Mucosa of rectum (tissue), 2 donors: Measurements from ENCODE around the gene WASF2.
"Not testable (repeated sequence)": the region's sequence is repeated elsewhere in the genome, so short reads cannot be mapped to it uniquely, and the experiment has no call there.

Experiments used
- H3K27ac ChIP-seq, 2 donors: one replicate each; pipeline ENCODE4 v1.7.0; 2013; ENCODE audit warnings: inconsistent platforms in 2 of 2, low read depth in 2 of 2, low read length in 2 of 2
- H3K27me3 ChIP-seq, 2 donors: one replicate each; pipeline ENCODE4 v1.7.0; 2013; ENCODE audit warnings: low read length in 2 of 2; ENCODE audit not compliant: control insufficient read depth in 2 of 2, insufficient read depth in 2 of 2
- H3K36me3 ChIP-seq, 2 donors: one replicate each; pipeline ENCODE4 v1.7.0; 2013; ENCODE audit warnings: low read length in 2 of 2; ENCODE audit not compliant: control insufficient read depth in 2 of 2, insufficient read depth in 2 of 2
- H3K4me1 ChIP-seq, 2 donors: one replicate each; pipeline ENCODE4 v1.7.0; 2013; ENCODE audit warnings: low read length in 2 of 2, mild to moderate bottlenecking in 1 of 2; ENCODE audit not compliant: control insufficient read depth in 2 of 2, insufficient read depth in 2 of 2
- H3K4me3 ChIP-seq, 2 donors: one replicate each; pipeline ENCODE4 v1.7.0; 2013; ENCODE audit warnings: low read length in 2 of 2
- H3K9ac ChIP-seq, 2 donors: one replicate each; pipeline ENCODE4 v1.7.0; 2013; ENCODE audit warnings: low read length in 2 of 2, low read depth in 1 of 2, mild to moderate bottlenecking in 1 of 2
- H3K9me3 ChIP-seq, 2 donors: one replicate each; pipeline ENCODE4 v1.7.0; 2013; ENCODE audit warnings: low read length in 2 of 2; ENCODE audit not compliant: control insufficient read depth in 2 of 2
- donor health status: healthy.
- donor health status: Normal muscosa, but diverticular disease.

The WASF2 gene, protein sequence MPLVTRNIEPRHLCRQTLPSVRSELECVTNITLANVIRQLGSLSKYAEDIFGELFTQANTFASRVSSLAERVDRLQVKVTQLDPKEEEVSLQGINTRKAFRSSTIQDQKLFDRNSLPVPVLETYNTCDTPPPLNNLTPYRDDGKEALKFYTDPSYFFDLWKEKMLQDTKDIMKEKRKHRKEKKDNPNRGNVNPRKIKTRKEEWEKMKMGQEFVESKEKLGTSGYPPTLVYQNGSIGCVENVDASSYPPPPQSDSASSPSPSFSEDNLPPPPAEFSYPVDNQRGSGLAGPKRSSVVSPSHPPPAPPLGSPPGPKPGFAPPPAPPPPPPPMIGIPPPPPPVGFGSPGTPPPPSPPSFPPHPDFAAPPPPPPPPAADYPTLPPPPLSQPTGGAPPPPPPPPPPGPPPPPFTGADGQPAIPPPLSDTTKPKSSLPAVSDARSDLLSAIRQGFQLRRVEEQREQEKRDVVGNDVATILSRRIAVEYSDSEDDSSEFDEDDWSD

DNA sequence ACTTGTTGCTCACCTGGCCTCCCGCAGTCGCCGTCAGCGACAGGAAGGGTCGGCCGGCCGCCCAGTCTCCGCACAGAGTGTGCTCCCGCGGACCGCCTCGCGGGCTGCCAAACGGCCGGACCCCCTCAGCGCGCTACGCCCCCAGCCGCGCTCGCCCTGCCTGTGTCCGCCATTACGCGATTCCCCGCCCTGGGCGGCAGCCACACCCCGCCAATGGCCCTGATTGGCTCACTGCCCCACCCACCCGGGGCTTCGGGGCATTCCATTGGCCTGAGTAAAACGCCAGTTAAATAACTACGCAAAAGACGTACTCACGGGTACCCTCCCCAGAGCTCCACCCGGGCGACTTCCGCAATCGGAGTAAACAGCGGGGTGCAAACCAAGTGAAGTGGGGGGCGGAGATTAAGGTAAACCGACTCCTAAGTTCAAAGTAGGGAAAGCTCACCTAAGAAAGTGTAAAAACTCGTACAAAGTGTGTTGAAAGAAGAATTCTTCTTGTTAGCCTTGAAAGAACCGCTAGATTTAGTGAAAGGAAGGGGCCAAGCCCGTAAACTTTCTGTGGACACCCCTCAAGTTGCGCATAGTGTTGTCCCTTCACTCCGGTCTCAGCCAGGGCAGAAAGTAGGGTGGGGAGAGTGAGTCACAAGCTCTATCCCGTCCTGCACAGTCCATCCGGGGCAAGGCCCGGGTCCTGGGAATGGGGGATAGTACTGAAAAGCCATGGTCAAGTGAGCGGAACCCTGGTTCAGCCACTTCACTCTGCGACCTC, at the start of gene WASF2:
TSS of gene WASF2 (minus strand) at position 195 of the 769 bp plus-strand sequence. CDS start 61,277 bp downstream, outside the sequence.
- Histone ChIP-seq H3K9ac (peak within 1 kb of the TSS; percentile 97 to 98), H3K9me3 (no peaks in the 10 kb centered on the region), H3K4me3 (peak within 1 kb of the TSS; percentile 86 to 98), H3K4me1 (peaks cover 11 to 23% of the 10 kb centered on the region in 2 donors), H3K27ac (peak within 1 kb of the TSS; percentile 99 to 100), H3K27me3 (no peaks in the 10 kb centered on the region), H3K36me3 (no peaks in the 10 kb centered on the region)

DNA sequence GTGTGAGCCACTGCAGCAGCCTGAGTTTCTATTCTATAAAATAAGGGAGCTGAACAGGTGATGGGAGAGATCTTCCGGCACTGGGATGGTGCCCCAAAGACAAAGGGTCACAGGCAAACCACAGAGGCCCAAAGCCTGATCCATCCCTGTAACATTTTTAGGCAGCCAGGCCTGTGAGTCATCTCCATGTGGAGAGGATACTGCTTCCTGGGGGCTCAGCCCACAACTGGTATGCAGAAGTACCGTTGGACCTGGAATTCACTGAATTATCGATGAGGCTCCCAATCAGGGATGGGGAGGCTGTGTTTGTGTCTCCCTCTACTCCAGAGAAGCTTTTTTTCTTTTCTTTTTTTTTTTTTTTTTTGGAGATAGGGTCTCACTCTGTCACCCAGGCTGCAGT, 48.8 kb upstream of the WASF2 start:
- peak overlapping the region in 1 of 2 donors; percentile 32 for H3K9ac ChIP-seq
- H3K4me3 ChIP-seq, result no peak overlapping the region
- peaks cover 3 to 22% of the 10 kb centered on the region in 2 donors for H3K4me1 ChIP-seq
- no peak overlapping the region for H3K27ac ChIP-seq
- H3K27me3 ChIP-seq, result no peaks in the 10 kb centered on the region
- H3K9me3 ChIP-seq, result no peaks in the 10 kb centered on the region
- H3K36me3 ChIP-seq, result no peaks in the 10 kb centered on the region

DNA sequence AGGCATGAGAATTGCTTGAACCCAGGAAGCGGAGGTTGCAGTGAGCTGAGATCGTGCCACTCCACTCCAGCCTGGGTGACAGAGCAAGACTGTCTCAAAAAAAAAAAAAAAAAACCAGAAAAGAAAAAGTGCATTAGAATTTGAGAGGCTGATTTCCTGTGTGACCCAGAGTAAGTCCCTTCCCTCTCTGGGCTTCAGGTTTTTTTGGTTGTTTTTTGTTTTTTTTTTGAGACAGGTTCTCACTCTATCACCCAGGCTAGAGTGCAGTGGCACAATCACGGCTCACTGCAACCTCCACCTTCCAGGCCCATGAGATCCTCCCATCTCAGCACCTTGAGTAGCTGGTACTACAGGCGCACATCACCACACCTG, 48.3 kb upstream of the WASF2 start:
- H3K27ac ChIP-seq, H3K36me3 ChIP-seq, H3K9me3 ChIP-seq, H3K9ac ChIP-seq, H3K4me3 ChIP-seq, H3K27me3 ChIP-seq: not testable (repeated sequence)
- H3K4me1 ChIP-seq, result peaks cover 3 to 21% of the 10 kb centered on the region in 2 donors

DNA sequence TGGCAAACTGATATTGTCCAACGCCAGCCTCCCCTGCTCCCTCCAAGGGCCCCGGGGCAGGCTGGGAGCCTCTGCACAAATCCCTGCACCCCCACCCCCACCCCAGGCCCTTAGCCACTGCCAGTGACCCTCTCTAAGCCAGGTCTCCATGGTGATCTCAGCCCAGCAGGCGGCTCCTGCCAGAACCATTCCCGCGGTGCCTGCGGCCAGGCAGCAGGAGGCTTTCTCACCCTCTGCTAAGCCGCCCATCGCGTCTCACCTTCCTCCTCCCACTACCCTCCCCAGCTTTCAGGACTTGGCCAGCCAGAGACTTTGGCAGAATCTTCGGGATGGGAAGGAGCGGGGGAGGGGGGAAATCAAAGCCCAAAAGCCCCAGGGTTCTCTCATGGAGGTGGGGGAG, 46.8 kb upstream of the WASF2 start:
- H3K4me1 ChIP-seq, result peaks cover 3 to 12% of the 10 kb centered on the region in 2 donors
- H3K4me3 ChIP-seq, result no peak overlapping the region
- H3K27ac ChIP-seq, result no peak overlapping the region
- H3K27me3 ChIP-seq, result no peaks in the 10 kb centered on the region
- no peaks in the 10 kb centered on the region for H3K36me3 ChIP-seq
- no peaks in the 10 kb centered on the region for H3K9me3 ChIP-seq
- H3K9ac ChIP-seq, result no peak overlapping the region

DNA sequence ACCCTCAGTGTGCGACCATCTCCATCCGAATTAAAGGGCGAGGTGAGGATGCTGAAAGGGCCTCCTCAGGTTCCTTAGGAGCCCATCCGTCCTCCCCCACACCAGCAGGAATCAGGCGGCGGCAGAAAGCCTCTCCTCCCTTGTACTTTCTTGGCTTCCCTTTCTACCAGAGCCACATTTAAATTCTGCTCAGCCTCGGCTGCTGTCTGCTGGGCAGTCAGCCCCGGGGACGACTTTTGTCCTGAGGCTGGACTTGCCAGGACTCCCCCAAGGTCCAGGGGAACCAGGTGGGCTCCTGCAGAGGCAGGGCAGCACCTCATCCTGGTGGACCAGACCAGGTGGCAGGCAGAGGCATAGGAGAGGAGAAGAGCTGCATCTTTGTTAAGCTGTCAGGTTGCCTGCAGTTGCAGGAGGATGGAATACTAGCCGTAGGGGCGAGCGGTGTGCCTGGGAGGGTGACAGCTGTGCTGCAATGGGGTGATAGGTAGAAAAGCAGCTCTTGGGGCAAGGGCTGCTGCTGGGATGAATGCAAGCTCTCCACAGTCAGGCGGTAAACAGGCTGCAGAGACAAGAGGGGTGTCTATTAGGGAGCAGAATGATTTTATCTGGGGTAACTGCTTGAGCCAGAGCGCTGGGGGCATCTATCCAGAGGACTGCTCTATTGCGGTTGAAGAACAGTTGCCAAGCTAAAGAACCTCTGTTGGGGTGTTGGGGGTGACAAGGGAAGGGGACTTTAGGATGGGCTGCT, 46.2 kb upstream of the WASF2 start:
- Histone ChIP-seq H3K9ac (no peak overlapping the region), H3K4me1 (peaks cover 3 to 12% of the 10 kb centered on the region in 2 donors), H3K27me3 (no peaks in the 10 kb centered on the region), H3K4me3 (no peak overlapping the region), H3K36me3 (no peaks in the 10 kb centered on the region), H3K27ac (peak overlapping the region in 1 of 2 donors; percentile 5), H3K9me3 (no peaks in the 10 kb centered on the region)

DNA sequence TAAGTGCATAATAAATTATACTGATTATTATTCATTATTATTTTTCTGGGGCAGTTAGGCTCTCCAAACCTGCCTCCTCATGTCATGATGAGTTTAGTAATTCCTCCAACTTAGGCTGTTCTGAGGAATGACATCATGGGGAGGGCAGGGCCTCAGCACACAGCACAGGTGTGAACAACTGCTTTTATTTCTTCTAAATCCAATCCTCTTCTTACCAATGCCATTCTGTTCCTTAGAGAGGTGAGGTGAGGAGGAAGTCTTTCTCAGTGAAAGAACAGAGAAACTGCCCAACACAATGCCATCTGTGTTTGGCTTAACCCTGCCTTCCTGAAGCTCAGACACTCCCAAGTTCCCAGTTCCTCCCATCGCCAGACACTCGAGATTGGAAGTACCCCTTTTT, 45.4 kb upstream of the WASF2 start:
- Histone ChIP-seq H3K36me3 (no peaks in the 10 kb centered on the region), H3K4me3 (no peak overlapping the region), H3K4me1 (peaks cover under 1 to 9% of the 10 kb centered on the region in 2 donors), H3K9me3 (no peaks in the 10 kb centered on the region), H3K27ac (peak overlapping the region in 1 of 2 donors; percentile 40), H3K27me3 (no peaks in the 10 kb centered on the region), H3K9ac (no peak overlapping the region)

DNA sequence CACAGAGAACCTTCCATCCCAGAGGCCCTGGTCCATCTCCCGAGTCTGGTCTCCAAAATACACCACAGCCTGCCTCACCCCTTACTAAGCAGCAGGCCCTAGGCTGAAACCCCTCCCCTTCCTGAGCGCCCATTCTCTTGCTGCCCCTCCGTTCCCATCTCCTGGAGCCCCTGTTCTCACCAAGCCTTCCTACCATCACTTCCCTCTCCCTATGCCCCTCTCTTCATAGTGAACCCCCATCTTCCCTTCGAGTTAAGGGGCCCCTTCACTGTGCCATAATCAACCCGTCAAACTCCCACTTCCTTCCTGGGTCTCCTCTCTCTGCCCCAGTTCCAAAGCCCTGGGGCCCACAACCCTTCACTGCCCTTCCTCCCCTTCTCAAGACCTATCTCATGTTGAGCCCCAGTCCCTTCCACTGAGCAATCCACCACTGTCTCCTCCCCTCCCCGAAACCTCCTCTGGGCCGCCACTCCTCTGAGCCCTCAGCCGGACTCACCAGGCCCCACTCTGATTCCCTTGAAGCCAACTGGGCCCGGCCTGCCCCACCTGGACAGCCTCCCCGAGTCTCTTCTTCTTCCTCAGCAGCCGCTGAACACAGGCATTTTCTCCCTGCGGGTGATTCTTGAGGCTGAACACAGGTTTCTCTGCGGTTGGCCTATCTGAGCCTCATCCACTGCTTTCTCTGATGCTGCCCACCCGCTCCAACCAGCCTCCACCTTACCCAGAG, 42.2 kb upstream of the WASF2 start:
- H3K4me1 ChIP-seq, result peaks cover 19 to 26% of the 10 kb centered on the region in 2 donors

DNA sequence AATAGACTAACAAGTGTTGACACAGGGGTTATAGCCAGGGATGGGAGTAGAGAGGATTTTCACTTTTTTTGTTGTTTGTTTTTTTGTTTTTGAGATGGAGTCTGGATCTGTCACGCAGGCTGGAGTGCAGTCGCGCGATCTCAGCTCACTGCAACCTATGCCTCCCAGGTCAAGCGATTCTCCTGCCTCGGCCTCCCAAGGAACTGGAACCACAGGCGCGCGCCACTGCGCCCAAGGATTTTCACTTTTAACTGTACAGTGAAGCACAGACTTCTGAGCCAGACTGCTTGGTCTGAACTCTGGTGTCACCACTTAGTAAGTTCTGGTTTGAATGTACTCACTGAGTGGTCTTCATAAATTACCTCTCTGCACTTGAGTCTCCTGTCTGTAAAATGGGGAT, 40.2 kb upstream of the WASF2 start:
- Histone ChIP-seq H3K9ac (no peak overlapping the region), H3K9me3 (no peaks in the 10 kb centered on the region), H3K36me3 (no peaks in the 10 kb centered on the region), H3K4me3 (no peak overlapping the region), H3K4me1 (peaks cover 37 to 42% of the 10 kb centered on the region in 2 donors), H3K27me3 (no peaks in the 10 kb centered on the region), H3K27ac (no peak overlapping the region)

More for the DNA sequence above, 42.2 kb upstream of the WASF2 start:
- H3K27ac ChIP-seq, result no peak overlapping the region
- no peaks in the 10 kb centered on the region for H3K9me3 ChIP-seq
- no peak overlapping the region for H3K4me3 ChIP-seq
- no peaks in the 10 kb centered on the region for H3K27me3 ChIP-seq
- no peaks in the 10 kb centered on the region for H3K36me3 ChIP-seq
- no peak overlapping the region for H3K9ac ChIP-seq

DNA sequence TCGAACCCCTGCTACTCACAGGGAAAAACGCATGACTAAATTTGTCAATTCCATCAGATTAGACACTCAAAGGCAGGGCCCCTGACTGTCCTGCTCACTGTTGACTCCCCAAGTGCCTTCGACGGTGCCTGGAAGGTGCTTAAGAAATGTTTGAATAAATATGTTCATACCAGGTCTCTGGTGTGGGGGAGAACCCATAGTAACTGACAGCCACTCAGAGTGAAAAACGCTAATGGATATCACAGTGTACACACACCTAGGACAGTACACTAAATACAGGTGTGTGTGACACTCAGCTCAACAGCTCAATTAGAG, 39.7 kb upstream of the WASF2 start:
- H3K36me3 ChIP-seq, result no peaks in the 10 kb centered on the region
- H3K4me1 ChIP-seq, result peaks cover 41 to 45% of the 10 kb centered on the region in 2 donors
- H3K9ac ChIP-seq, result no peak overlapping the region
- H3K27me3 ChIP-seq, result no peaks in the 10 kb centered on the region
- no peaks in the 10 kb centered on the region for H3K9me3 ChIP-seq
- peak overlapping the region; percentile 90 to 91 for H3K27ac ChIP-seq
- H3K4me3 ChIP-seq, result no peak overlapping the region
